GM19463 (cell line): ENCODE measurements around the gene PLSCR4.

Experiments
- ATAC-seq: cut with Tn5 transposase; IDR thresholded peaks from one replicate; pipeline ENCODE4 v1.9.1; 2021; ENCODE audit warnings: mild to moderate bottlenecking, moderate library complexity; ENCODE audit not compliant: unreplicated experiment

Gene PLSCR4

GRCh38 chr3:146163584-146163983 is 87.3 kb downstream of the PLSCR4 start:
- no peak for ATAC-seq

DNA sequence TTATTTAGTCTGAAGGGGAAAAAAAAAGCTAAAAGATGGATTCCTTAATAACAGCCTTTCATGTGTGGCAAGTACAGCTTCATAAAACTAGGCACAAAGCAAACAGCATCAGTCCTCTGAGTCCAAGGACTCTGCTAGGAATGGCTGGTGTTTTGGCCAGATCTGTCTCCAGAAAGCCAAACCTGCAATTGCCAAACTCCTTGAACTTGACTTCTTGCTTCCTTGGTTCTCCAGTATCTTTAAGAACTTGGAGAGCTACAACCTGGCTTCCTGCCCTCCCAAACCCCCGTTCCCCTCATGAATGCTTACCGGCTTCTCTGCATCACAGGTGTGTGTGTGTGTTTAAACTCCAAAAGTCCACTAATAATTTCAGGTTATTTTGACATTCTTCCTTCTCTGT is 88.3 kb downstream of the PLSCR4 start:
- ATAC-seq, result no peak

DNA sequence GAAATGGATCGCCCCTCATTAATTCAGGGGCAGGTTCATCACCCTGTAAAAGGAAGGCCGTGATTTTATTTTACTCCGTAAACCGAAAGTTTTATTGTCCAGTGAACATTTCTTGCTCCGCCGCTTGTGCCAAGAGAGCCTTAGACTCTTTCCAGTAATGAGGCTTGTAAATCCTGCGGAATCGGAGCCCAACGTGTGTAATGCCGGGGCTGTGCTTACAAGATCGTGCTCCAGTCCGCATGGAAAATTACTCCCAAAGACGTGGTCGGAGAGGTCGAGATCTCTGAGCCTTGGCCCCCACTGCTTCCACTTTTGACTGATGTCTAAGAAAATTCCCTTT is 89.3 kb downstream of the PLSCR4 start:
- ATAC-seq, result no peak

DNA sequence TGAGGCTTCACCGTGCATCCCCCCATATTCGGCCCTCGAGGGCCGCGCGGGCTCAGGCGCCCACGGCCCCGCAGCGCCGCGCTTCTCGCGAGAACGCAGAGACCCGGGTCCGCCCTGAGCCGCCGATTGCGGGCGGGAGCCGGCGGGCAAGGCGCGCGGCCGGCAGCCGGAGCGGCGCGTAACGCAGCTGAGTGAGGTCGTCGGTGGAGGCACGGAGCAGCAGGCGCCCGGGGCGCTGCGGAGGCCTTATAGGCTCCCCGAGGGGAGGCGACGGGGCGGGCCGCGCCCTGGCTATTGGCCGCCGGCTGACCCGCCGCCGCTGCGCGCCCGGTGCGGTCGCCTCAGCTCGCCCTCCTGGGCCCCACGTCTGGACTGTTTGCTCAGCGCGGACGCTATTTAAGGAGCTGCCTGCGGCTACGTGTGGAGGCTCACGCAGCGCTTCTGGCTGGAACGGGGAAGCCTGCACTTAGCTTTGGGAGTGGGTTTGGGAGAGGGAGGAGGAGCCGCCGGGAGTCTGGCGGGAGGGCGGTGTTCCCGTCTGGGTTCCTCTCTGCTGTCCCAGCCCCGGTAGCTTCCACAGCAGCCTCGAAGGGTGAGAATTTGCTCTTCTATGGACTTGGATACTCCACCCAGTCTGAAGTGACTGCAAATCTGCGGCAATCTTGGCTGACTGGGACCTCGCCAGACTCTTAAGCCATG is 89.8 kb downstream of the PLSCR4 start, which contains the start of gene PLOD2:
Gene PLOD2 (minus strand): TSS at position 221 of the 699 bp plus-strand sequence. CDS start 195 bp downstream, at position 26.
- ATAC-seq, result peak; percentile 65

DNA sequence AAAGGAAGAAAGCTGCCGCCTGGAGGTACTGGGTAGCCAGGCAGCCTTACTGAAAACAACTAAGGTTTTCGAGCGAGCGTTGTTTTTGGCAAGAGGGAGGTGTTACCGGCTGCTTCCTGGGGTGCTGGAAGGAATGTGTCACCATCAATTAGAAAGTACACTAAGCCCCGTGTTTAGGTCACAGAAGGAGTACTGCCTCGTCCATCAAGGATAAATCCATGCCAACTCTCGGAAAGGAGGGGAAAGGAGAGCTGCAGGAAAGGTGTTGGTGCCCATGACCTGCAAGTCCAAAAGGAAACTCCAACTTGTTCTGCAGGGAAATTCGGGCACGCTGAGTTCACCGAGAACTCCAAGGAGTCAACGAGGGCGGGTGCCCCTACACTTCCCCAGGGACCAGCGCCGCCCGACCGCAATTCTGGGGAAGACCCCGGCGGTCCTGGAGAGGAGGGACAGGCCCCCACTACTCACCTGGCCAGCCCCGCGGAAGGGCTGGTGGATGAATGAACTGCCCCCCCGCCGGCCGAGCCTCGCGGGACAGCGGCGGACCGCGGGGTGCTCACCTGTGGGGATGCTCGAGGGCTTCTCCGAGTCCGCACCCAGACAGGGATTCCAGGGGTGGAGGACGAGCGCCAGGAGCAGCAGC is 90.5 kb downstream of the PLSCR4 start:
- peak; percentile 29 for ATAC-seq

DNA sequence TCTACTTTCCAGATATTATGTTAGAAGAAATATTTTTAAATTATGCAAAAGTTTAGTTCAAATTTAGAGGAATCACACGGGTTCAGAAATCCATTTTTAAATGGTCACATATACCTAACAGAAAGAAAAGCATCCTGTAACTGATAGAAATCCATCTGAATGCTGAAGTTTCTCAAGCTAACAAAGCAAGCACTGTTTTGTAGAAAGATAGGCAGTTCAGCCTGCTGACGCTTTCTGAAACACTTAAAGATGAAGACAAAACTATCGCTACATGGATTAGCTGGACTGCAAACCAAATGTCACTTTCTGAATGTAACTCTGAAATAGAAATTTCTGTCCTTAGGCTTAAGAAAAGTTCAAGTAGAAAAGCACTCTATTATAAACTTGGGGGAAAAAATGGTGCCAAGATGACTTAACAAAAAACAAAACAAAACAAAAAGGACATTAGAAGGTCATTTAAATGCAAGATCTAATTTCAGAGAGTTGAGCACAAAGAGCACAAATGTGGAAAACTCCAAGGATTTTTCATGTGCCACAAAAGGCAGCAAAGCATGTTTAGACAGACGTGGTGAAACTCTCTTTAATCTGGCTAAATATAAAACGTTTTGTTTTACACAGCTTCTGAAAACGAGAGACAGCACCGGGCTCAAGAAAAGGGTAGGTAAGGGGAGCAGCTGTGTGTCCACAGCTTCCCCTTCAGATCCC is 91.1 kb downstream of the PLSCR4 start:
- ATAC-seq, result no peak

DNA sequence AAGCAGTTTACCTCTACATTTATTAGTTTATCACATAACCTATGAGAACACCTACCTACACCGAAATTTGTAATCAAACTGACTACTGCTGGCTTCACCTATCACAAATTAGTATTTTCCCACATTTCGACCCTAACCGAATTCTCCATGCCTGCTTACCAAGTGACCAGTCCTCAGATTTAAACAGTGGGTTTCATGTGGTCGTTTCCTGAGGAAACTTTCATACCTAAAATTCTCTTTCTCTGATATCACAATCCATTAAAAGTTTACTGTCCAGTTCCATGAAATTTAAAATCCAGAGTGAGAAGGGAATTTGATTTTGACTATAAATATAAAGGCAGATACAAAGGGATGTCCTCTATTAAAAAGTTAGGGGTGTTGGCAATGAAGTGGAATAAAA is 91.9 kb downstream of the PLSCR4 start:
- ATAC-seq, result no peak

GRCh38 chr3:146157325-146158060 is 93.4 kb downstream of the PLSCR4 start:
- no peak for ATAC-seq

- ATAC-seq, result no peak
Measured at GRCh38 chr3:146156666-146157314, 94.1 kb downstream of the PLSCR4 start.

DNA sequence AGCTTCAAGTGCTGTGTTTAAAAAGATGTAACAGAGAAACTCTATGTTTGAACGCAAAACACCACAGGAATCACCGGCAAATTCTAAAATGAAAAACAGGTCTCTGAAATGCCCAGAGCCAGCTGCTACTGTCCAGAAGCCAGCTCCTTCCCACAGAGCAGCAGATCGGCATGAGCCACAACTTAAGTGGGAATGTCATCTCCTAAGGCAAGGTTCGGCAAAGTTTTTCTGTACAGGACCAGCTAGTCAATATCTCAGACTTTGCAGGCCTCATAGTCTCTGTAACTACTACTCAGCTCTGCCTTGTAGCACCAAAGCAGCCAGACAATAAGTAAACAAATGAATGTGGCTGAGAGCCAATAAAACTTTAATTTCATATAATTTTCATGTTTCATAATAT is 94.8 kb downstream of the PLSCR4 start:
- ATAC-seq, result no peak

DNA sequence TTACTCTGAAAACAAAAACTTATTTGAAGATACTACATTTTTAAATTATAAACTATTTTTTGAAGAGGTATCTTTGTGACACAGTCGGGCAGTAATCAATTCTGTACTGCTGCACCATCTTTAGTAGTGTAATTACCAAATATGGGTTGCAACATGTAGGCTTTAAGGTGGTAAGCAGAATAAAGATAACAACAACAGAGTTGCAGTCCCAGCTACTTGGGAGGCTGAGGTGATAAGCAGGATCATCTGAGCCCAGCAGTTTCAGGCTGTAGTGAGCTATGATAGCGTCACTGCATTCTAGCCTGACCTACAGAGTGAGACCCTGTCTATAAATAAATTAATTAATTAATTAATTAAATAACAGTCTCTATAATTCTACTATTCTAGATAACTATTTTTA is 95.9 kb downstream of the PLSCR4 start:
- ATAC-seq, result no peak

DNA sequence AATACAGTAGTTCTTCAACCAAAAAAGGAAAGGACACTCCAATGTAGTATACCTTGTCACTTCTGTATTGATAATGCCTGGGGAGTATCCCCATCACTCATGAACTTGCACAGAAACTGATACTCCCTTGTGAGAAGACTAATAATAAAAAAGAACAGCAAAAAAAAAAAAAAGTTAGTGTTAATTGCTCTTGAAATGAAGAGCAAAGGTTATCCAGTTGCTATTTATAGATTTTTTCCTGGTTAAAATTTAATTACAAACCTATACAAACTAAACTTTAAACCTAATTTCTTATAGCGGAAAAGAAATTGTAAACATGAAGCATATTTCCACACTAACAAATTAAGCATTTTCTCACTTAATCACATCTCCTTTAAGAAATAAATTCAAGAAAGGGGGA is 96.6 kb downstream of the PLSCR4 start:
- ATAC-seq, result no peak

DNA sequence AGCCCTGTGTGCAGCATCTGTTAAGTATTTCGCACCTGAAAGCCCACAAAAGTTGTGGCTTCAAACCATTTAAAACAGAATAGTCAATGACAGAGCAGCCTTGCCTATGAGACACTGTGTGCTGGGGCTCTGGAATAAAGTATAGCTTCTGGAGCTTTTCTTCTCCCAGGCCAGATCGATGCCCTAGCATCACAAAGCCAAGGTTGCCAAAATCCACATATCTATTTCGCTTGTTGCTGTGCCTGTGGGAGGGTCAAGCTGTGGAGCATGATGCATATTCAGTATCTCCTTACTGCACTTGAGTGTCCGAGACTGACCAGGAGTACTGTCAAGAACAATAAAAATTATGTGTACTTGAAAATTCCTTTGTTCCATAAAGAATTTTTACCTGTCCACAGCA is 97.5 kb downstream of the PLSCR4 start:
- ATAC-seq, result no peak

DNA sequence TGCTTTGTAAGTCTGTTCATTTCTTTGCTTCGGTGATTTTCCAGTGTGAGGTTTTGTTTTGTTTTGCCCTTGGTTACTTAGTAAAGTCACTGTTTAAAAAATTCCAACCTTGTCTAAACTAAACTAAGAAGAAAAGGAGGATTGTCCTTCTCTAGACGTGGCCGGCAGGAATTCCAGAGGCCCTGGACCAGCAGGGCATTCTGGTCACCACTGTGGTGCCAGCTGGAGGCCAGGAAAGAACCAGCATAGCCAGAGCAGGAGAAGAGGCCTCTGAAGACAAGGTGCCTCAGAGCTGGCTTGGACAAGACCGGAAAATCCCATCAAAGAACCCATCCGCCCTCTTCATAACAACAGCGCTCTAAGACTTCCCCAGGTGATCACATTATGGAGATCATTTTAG is 98.1 kb downstream of the PLSCR4 start:
- ATAC-seq, result no peak

DNA sequence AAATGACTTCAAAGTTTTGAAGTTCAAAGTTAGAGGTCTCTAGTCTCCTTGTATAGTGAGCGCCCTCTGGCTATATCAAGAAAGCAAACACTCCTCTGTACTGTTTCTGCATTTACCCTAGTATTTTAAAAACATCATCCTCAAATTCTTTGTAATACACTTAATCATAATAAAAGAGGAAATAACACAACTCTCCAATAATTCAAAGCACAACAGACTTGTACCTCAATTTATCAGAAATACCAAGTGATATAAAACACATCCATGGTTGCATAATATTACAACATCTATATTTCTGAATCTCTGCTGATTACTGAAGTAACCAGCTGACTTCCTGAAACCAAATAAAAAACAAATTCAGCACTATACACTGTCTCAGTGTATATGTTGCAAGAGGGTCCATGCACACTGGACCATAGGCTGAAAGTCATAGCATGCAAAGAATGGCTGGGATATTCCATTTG is 102.4 kb downstream of the PLSCR4 start:
- no peak for ATAC-seq

DNA sequence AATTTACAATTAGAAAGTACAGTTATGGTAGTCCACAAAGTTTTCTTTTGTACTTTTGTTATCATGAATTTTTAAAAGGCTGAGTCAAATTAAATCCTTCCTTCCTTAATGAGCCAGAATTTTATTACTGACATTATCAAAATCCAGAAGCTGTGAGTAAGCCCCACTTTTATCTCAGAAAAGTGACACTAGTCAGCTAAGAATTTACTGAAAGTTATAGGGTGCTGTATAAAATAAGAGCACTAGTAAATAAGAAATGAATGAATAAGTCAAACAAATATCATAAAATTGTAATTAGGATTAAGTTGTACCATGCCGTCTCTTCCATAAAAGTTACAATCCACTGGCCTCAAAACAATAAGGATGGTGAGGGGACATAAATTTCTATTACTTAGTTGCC is 105.3 kb downstream of the PLSCR4 start:
- no peak for ATAC-seq

GRCh38 chr3:146142757-146143156 is 108.1 kb downstream of the PLSCR4 start:
- ATAC-seq, result no peak
